H1 (cell line): ENCODE data around the gene MLC1. TPM values are rescaled to one million over a fixed set of nuclear protein-coding genes. Genes with fewer than 3 reads are reported as not detected.

ENCODE experiments used
- CTCF ChIA-PET: fragments of 300-600 bp; sonication (Branson Sonifier 250); formaldehyde crosslinking; loops from one replicate; lab custom pipeline; 2021; ENCODE audit not compliant: partially characterized antibody; lab: Charles Lee
- POLR2A ChIA-PET: fragments of 300-600 bp; sonication (Branson Sonifier 250); formaldehyde crosslinking; loops from one replicate; lab custom pipeline; 2021; ENCODE audit warnings: inconsistent platforms; ENCODE audit not compliant: partially characterized antibody; lab: Charles Lee
- DNase-seq, 2 experiments: peaks; one replicate each; pipeline versions ENCODE4 v3.0.0 to v3.0.0-alpha.2; 2010 to 2022; ENCODE audit warnings: low spot score in 2 of 2, low read depth in 1 of 2, mixed read lengths in 1 of 2
- FAIRE-seq: peaks from 2 replicates; lab custom pipeline; 2011; peaks lifted over from hg19 to GRCh38; lab: Jason Lieb, UNC
- H2AFZ ChIP-seq: 2 replicates; pipeline ENCODE4 v1.8.1; 2012; ENCODE audit warnings: low read length, inconsistent platforms
- H2AK5ac ChIP-seq: 2 replicates; pipeline ENCODE4 v1.6.1; 2013; ENCODE audit warnings: low read depth, low read length
- H2BK120ac ChIP-seq: replicated peaks from 2 replicates; pipeline ENCODE3; 2013; ENCODE audit warnings: low read depth, low read length, inconsistent platforms
- H2BK12ac ChIP-seq: 2 replicates; pipeline ENCODE4 v1.6.1; 2013; ENCODE audit warnings: low read depth, low read length
- H2BK15ac ChIP-seq: 2 replicates; pipeline ENCODE4 v1.6.1; 2013; ENCODE audit warnings: low read length
- H2BK20ac ChIP-seq: 2 replicates; pipeline ENCODE4 v1.6.1; 2013; ENCODE audit warnings: low read length
- H2BK5ac ChIP-seq: 2 replicates; pipeline ENCODE4 v1.6.1; 2013; ENCODE audit warnings: low read depth, low read length
- H3K14ac ChIP-seq: 2 replicates; pipeline ENCODE4 v1.6.1; 2013; ENCODE audit warnings: inconsistent platforms; ENCODE audit not compliant: insufficient read length
- H3K18ac ChIP-seq: 2 replicates; pipeline ENCODE4 v1.6.1; 2013; ENCODE audit warnings: low read length; ENCODE audit errors: extremely low read depth
- H3K23ac ChIP-seq: 2 replicates; pipeline ENCODE4 v1.6.1; 2013; ENCODE audit warnings: inconsistent platforms; ENCODE audit not compliant: insufficient read length
- H3K23me2 ChIP-seq: 2 replicates; pipeline ENCODE4 v1.6.1; 2013; ENCODE audit warnings: low read depth, low read length
- H3K27ac ChIP-seq: 2 replicates; pipeline ENCODE4 v1.6.1; 2011; ENCODE audit warnings: low read depth, low read length, inconsistent platforms
- H3K27me3 ChIP-seq, 4 experiments: replicated peaks in 1 of 4; 1 replicate in 1 of 4; 2 replicates in 3 of 4; pipeline versions ENCODE4 v1.6.1 to v1.8.1; 2011 to 2013; ENCODE audit warnings: low read length in 3 of 4, mild to moderate bottlenecking in 3 of 4, inconsistent platforms in 2 of 4, mixed read lengths in 2 of 4, moderate library complexity in 1 of 4; ENCODE audit not compliant: control insufficient read depth in 3 of 4, insufficient read depth in 3 of 4; ENCODE audit errors: extremely low read depth in 1 of 4
- H3K36me3 ChIP-seq, 4 experiments: 2 replicates each; pipeline versions ENCODE4 v1.6.1 to v1.8.1; 2011 to 2013; ENCODE audit warnings: mild to moderate bottlenecking in 4 of 4, low read length in 3 of 4, moderate library complexity in 2 of 4, control low read depth in 1 of 4, inconsistent platforms in 1 of 4; ENCODE audit not compliant: insufficient read depth in 4 of 4, control insufficient read depth in 2 of 4
- H3K4ac ChIP-seq: replicated peaks from 2 replicates; pipeline ENCODE3; 2013; ENCODE audit warnings: low read length, low read depth, mixed read lengths, inconsistent platforms; ENCODE audit not compliant: insufficient read length
- H3K4me1 ChIP-seq, 4 experiments: replicated peaks in 1 of 4; 1 replicate in 1 of 4; 2 replicates in 3 of 4; pipeline versions ENCODE4 v1.6.1 to v1.8.1; 2011 to 2013; ENCODE audit warnings: low read length in 3 of 4, inconsistent platforms in 2 of 4, mixed read lengths in 1 of 4; ENCODE audit not compliant: insufficient read depth in 4 of 4, control insufficient read depth in 3 of 4
- H3K4me2 ChIP-seq, 2 experiments: 2 replicates each; pipeline versions ENCODE4 v1.6.1 to v1.8.1; 2011 to 2013; ENCODE audit warnings: low read depth in 2 of 2, low read length in 2 of 2, control low read depth in 1 of 2, inconsistent platforms in 1 of 2, mild to moderate bottlenecking in 1 of 2; ENCODE audit not compliant: insufficient read depth in 1 of 2
- H3K4me3 ChIP-seq, 4 experiments: fragments of 200-600, 300-600 bp in 1 of 4; sonication (generic), shearing (Covaris generic), sonication (Bioruptor Twin) in 1 of 4; 2 replicates each; pipeline versions ENCODE4 v1.5.1 to v1.8.1; 2011 to 2016; ENCODE audit warnings: low read length in 4 of 4, low read depth in 3 of 4, control low read depth in 2 of 4, inconsistent platforms in 2 of 4, mild to moderate bottlenecking in 2 of 4, mixed read lengths in 1 of 4, moderate library complexity in 1 of 4; ENCODE audit not compliant: insufficient read depth in 2 of 4; ENCODE audit errors: extremely low read depth in 1 of 4
- H3K56ac ChIP-seq: replicated peaks from 2 replicates; pipeline ENCODE3; 2013; ENCODE audit warnings: low read depth, mild to moderate bottlenecking, mixed read lengths, low read length, inconsistent platforms; ENCODE audit not compliant: insufficient read length
- H3K79me1 ChIP-seq: 2 replicates; pipeline ENCODE4 v1.6.1; 2013; ENCODE audit warnings: low read depth, low read length, control low read depth
- H3K79me2 ChIP-seq, 2 experiments: 2 replicates each; pipeline versions ENCODE4 v1.6.1 to v1.8.1; 2012 to 2013; ENCODE audit warnings: low read length in 2 of 2, mild to moderate bottlenecking in 2 of 2, inconsistent platforms in 1 of 2; ENCODE audit not compliant: insufficient read depth in 2 of 2, control insufficient read depth in 1 of 2
- H3K9ac ChIP-seq, 4 experiments: replicated peaks in 1 of 4; 1 replicate in 1 of 4; 2 replicates in 3 of 4; pipeline versions ENCODE4 v1.6.1 to v1.8.1; 2011 to 2013; ENCODE audit warnings: low read depth in 3 of 4, low read length in 3 of 4, control low read depth in 2 of 4, mild to moderate bottlenecking in 2 of 4, moderate library complexity in 2 of 4, inconsistent platforms in 1 of 4; ENCODE audit errors: extremely low read depth in 1 of 4
- H3K9me3 ChIP-seq, 2 experiments: 2 replicates each; pipeline versions ENCODE4 v1.6.1 to v1.8.1; 2012 to 2013; ENCODE audit warnings: mild to moderate bottlenecking in 2 of 2, moderate library complexity in 2 of 2, control low read depth in 1 of 2, inconsistent platforms in 1 of 2, low read depth in 1 of 2, low read length in 1 of 2, mixed read lengths in 1 of 2; ENCODE audit not compliant: insufficient read depth in 2 of 2
- H4K20me1 ChIP-seq, 2 experiments: replicated peaks in 1 of 2; 2 replicates each; pipeline versions ENCODE3 to v1.8.1; 2011 to 2013; ENCODE audit warnings: inconsistent platforms in 2 of 2, low read length in 2 of 2, mild to moderate bottlenecking in 1 of 2; ENCODE audit not compliant: insufficient read depth in 2 of 2, control insufficient read depth in 1 of 2
- H4K5ac ChIP-seq: 2 replicates; pipeline ENCODE4 v1.6.1; 2013; ENCODE audit warnings: low read length, low read depth, mixed read lengths, inconsistent platforms; ENCODE audit not compliant: insufficient read length
- H4K8ac ChIP-seq: 2 replicates; pipeline ENCODE4 v1.8.0; 2013; ENCODE audit warnings: mild to moderate bottlenecking, moderate library complexity, low read length, inconsistent platforms; ENCODE audit not compliant: insufficient read depth; ENCODE audit errors: extremely low read depth
- H4K91ac ChIP-seq: replicated peaks from 2 replicates; pipeline ENCODE3; 2013; ENCODE audit warnings: low read length, mixed read lengths, inconsistent platforms; ENCODE audit not compliant: insufficient read length
- ATF2 ChIP-seq: IDR thresholded peaks from 2 replicates; pipeline ENCODE4 v1.6.1; 2012; ENCODE audit warnings: low read length, inconsistent platforms
- BCL11A ChIP-seq, 2 experiments: IDR thresholded peaks; one replicate each; pipeline ENCODE4 v1.6.1; 2011; ENCODE audit warnings: low read depth in 2 of 2, low read length in 2 of 2, mild to moderate bottlenecking in 2 of 2
- SIN3A ChIP-seq, 2 experiments: IDR thresholded peaks in 1 of 2; conservative IDR thresholded peaks in 1 of 2; 2 replicates each; pipeline ENCODE4 v1.6.1; 2011 to 2012; ENCODE audit warnings: low read length in 2 of 2, improper control_type of control experiment in 1 of 2, low read depth in 1 of 2, mild to moderate bottlenecking in 1 of 2
- TAF7 ChIP-seq: optimal IDR thresholded peaks from 2 replicates; pipeline ENCODE3; 2011; ENCODE audit warnings: low read depth, mild to moderate bottlenecking, inconsistent platforms, low read length, moderate library complexity, borderline replicate concordance
- WGBS, 2 experiments: shearing (Covaris generic) in 1 of 2; methylation state at CpG; one replicate each; pipeline versions ENCODE4 v1.1.6 to v1.1.7; 2013 to 2015; ENCODE audit warnings: low lambda C conversion rate in 2 of 2, mixed read lengths in 2 of 2, inconsistent platforms in 1 of 2, low coverage in 1 of 2, missing lambda C conversion rate in 1 of 2; ENCODE audit not compliant: insufficient replicate concordance in 2 of 2, insufficient coverage in 1 of 2, insufficient read length in 1 of 2; ENCODE audit errors: extremely low coverage in 1 of 2, missing lambda C conversion rate in 1 of 2; 5-methylcytosine and 5-hydroxymethylcytosine counted together
- polyA plus RNA-seq, 7 experiments: library from polyadenylated mRNA; depleted of rRNA in 3 of 7; stranded (reverse) in 5 of 7; unstranded in 2 of 7; fragments of >200 nt in 5 of 7; fragments of 200-250 nt in 2 of 7; gene quantifications; 1 replicate in 5 of 7; 2 replicates in 1 of 7; 4 replicates in 1 of 7; pipeline versions ENCODE4 v1.2.1 to v1.2.3, GENCODE V29; 2011 to 2013; ENCODE audit warnings: missing spikeins in 2 of 7, mixed read lengths in 2 of 7
- total RNA-seq: library from RNA; stranded (reverse); fragmentation: NEBNext Ultra II Directional; extraction: Animal tissue kit (Norgen Biotek cat#: 25700); gene quantifications from 2 replicates; pipeline ENCODE4 v1.2.1, GENCODE V29; 2021

The MLC1 gene
- total and polyA plus RNA-seq, 2 of the 8 experiments (the other 6 are each of a cell fraction or from before 2014, with no cell fraction given), result 0.20 TPM; not detected in 1

DNA sequence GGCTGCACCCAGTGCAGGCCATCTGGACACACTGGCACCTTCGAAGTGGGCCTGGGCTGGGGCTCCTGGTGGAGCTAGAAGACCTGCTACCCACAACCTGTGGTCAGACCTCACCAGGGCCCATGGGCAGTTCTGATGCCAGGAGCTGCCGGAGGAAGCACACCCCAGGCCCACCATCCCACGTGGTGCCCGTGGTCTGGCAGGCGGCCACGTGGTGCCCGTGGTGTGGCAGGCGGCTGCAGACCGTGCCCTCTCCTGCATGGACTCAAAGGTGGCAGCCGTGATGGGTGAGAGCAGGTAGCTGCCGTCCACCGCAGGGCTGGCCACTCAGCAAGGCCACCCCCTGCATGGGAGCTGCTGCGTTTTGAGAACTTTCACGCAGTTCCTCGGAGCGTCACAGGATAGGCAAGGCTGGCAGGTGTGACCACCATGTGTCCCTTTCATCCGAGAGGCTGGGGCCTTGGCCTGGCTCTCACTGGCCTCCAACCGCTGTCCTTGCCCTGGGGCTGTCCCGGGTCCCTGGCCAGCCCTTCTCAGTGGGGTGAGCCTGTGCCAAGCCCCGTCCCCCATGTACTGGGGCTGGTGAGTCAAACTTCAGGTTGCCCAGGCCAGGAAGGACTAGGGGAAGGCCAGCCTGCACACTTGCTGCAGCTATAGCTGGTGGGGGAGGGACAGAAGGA is 68.8 kb downstream of the MLC1 start:
- CTCF ChIA-PET, result interaction anchor here (1.2 to 2.5 kb wide), 6 partner anchors 14 to 249 kb away, joined by 4 to 12 read pairs (median 6); no protein-coding TSS in a partner anchor
- WGBS, 2 experiments, result 96% methylated on average over 18 of the region's 20 CpGs; no CpG with 5 or more reads in 1 of the 2 experiments
- no peak for DNase-seq

More for the DNA sequence above, 68.8 kb downstream of the MLC1 start:
- TF ChIP-seq TAF7 (no peak), BCL11A (IDR thresholded peaks at IDR 0.05; ENCODE audit: low read depth in 2 of 2, low read length in 2 of 2) (no peak), ATF2 (no peak), SIN3A (conservative IDR thresholded peaks at IDR 0.05 in 1 of 2, IDR thresholded peaks at IDR 0.05 in 1 of 2; ENCODE audit: low read depth in 1 of 2, low read length in 2 of 2) (no peak)
- TF ChIP-seq, all 59 proteins: peak for 0
- Histone ChIP-seq H2AK5ac (no peak overlapping the region), H2BK5ac (no peak overlapping the region), H3K14ac (no peak overlapping the region), H2BK15ac (no peak overlapping the region), H3K36me3 (no peaks in the 10 kb centered on the region), H2BK12ac (no peak overlapping the region; the same call in 1 of the 2 replicates), H4K20me1 (peaks cover 0 to 3% of the 10 kb centered on the region in 2 experiments), H3K4ac (no peak overlapping the region), H3K23ac (no peak overlapping the region), H3K79me1 (no peaks in the 10 kb centered on the region; the same call in 1 of the 2 replicates), H3K27ac (no peak overlapping the region), H3K4me2 (no peak overlapping the region), H3K9me3 (peaks cover 0 to 12% of the 10 kb centered on the region in 2 experiments; a peak in 2 of 4 replicates), H4K8ac (peak overlapping the region; percentile 51), H3K4me3 (no peak overlapping the region), H3K27me3 (peaks cover 18 to 47% (median 36%) of the 10 kb centered on the region in 4 experiments), H3K18ac (no peak overlapping the region), H3K56ac (no peak overlapping the region), H3K23me2 (peaks cover 7% of the 10 kb centered on the region; the same call in 1 of the 2 replicates), H3K9ac (no peak overlapping the region), H2BK120ac (no peak overlapping the region), H3K4me1 (peaks cover 0 to 15% (median 8%) of the 10 kb centered on the region in 4 experiments; a peak in 6 of 7 replicates), H3K79me2 (no peaks in the 10 kb centered on the region), H2AFZ (no peak overlapping the region), H2BK20ac (no peak overlapping the region), H4K91ac (no peak overlapping the region), H4K5ac (no peak overlapping the region)
- no peak for FAIRE-seq
- POLR2A ChIA-PET, result no interaction called here
